Epithelial cell of esophagus (primary cell): ENCODE results near the gene CENPQ.
A peak's percentile ranks its signal among the peaks of the same experiment; 100 is the strongest.

Experiments used
- DNase-seq: peaks from one replicate; pipeline ENCODE4 v3.0.0; 2010; ENCODE audit warnings: low read depth
- H3K4me3 ChIP-seq: 2 replicates; pipeline ENCODE4 v1.5.1; 2011; ENCODE audit warnings: mild to moderate bottlenecking, low read length, control low read depth
- CTCF ChIP-seq: IDR thresholded peaks from 2 replicates; pipeline ENCODE4 v1.5.1; 2011; ENCODE audit warnings: low read depth, mild to moderate bottlenecking, low read length, control low read depth, inconsistent platforms; ENCODE audit not compliant: insufficient read depth; ENCODE audit errors: missing control alignments

The CENPQ gene

GRCh38 chr6:49462927-49463611 is at the start of gene CENPQ, which contains the start of gene MMUT:
Gene CENPQ, plus strand, starts transcription at chr6:49463370. Its CDS starts 6,807 bp downstream, at chr6:49470177.
Gene MMUT, minus strand, starts transcription at chr6:49463253. Its CDS starts 3,787 bp downstream, at chr6:49459466.
- TF ChIP-seq CTCF: no peak
- DNase-seq: peak; percentile 98
- H3K4me3 ChIP-seq: peak within 1 kb of the TSS; percentile 97

- no peak for TF ChIP-seq CTCF
- DNase-seq: no peak
- no peak overlapping the region for H3K4me3 ChIP-seq
These were observed 47.8 kb upstream of the CENPQ start for GRCh38 chr6:49415358-49415757.

GRCh38 chr6:49416195-49416594 is 47.0 kb upstream of the CENPQ start:
- DNase-seq: peak; percentile 2
- TF ChIP-seq CTCF: no peak
- H3K4me3 ChIP-seq: no peak overlapping the region

GRCh38 chr6:49423817-49424216 is 39.4 kb upstream of the CENPQ start:
- TF ChIP-seq CTCF: peak; percentile 12
- peak; percentile 40 for DNase-seq
- no peak overlapping the region for H3K4me3 ChIP-seq

- no peak for TF ChIP-seq CTCF
- DNase-seq: peak; percentile 40
These were observed 33.0 kb upstream of the CENPQ start for GRCh38 chr6:49430187-49430586.

GRCh38 chr6:49430866-49431265 is 32.3 kb upstream of the CENPQ start:
- no peak overlapping the region for H3K4me3 ChIP-seq
- no peak for DNase-seq
- TF ChIP-seq CTCF: no peak

More at GRCh38 chr6:49430187-49430586, 33.0 kb upstream of the CENPQ start:
- H3K4me3 ChIP-seq: no peak overlapping the region

- no peak overlapping the region for H3K4me3 ChIP-seq
- peak; percentile 21 for TF ChIP-seq CTCF
- DNase-seq: peak; percentile 29
These were observed 9.9 kb upstream of the CENPQ start for GRCh38 chr6:49453221-49453620.
